Activated T-cell treated with anti-CD3 and anti-CD28 coated beads for 48 hours (primary cell): ENCODE measurements around the gene RGS9.

ENCODE experiments used
- DNase-seq: peaks from one replicate; pipeline ENCODE4 v3.0.0-alpha.2; 2020; ENCODE audit warnings: low read depth

Gene RGS9

GRCh38 chr17:65219124-65219523, 82.0 kb downstream of the RGS9 start:
- DNase-seq = no peak

GRCh38 chr17:65219707-65220106, 82.5 kb downstream of the RGS9 start:
- no peak for DNase-seq

- no peak for DNase-seq
Measured at GRCh38 chr17:65220732-65221131, 83.6 kb downstream of the RGS9 start.

- DNase-seq = no peak
Measured at GRCh38 chr17:65222214-65222738, 85.1 kb downstream of the RGS9 start.

DNA sequence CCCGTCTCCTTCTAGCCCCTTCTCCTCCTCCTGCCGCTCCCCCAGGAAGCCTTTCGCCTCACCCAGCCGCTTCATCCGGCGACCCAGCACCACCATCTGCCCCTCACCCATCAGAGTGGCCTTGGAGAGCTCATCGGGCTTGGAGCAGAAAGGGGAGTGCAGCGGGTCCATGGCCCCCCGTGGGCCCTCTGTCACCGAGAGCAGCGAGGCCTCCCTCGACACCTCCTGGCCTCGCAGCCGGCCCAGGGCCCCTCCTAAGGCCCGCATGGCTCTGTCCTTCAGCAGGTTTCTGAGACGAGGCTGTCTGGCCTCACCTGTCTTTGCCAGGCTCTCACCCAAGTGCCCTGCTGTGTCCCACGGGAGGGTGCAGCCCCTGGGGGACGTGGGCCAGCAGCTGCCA, 87.9 kb downstream of the RGS9 start:
- DNase-seq = no peak

GRCh38 chr17:65226227-65226626, 89.1 kb downstream of the RGS9 start:
- no peak for DNase-seq

GRCh38 chr17:65227637-65228036, 90.5 kb downstream of the RGS9 start:
- DNase-seq = no peak

DNA sequence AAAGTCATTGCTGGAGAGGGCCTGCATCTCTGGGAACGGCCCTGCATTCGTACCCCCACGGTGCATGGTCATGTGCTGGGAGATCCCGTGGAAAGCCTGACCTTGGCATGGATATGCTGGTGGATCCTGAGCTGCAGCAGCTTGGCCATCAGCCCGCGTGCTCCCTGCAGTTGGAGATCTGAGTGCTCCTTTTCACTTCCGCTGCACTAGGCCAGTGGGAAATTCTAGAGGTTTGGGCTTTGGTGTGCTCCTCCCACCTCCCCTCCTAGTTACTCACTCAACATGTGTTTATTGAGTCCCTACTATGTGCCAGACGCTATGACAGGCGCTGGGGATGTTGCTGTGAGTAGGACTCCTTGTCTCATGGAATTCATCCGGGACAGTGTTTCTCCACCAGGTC, 91.1 kb downstream of the RGS9 start:
- DNase-seq = no peak

- peak; percentile 43 for DNase-seq
Measured at GRCh38 chr17:65228734-65229620, 91.8 kb downstream of the RGS9 start.

DNA sequence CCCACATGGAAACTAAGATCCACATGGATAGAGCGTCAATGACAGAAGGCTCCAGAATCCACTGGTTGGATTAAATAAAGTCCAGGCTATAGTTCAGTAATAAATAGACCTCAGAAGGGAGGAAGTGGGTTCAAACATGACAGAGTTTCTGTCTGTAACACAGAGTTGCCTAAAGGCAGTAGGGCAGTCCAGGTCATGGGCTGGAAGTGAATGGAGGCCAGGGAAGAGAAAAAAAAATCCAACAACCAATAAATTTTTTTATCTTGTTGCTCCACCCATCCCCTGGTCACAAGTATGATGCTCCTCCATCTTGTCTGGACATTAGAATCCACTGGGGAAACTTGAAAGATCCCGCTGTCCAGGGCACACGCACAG, 92.4 kb downstream of the RGS9 start:
- no peak for DNase-seq

DNA sequence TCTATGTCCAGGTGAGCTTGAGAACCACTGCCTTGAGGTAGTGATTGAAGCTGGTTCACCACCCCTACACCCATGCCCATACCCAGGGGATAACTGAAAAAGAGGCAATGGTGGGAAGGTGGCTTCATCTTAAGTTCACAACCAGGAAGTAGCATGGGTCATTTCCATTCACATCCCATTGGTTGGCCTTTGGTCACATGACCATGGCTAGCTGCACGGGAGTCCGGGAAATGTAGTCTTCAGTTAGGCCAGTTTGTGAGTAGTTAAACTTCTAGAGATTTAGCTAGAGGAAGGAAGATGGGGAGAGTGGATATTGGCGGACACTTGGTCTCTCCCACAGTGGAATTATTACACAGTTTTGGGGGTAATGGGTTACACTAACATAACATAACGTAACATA, 92.9 kb downstream of the RGS9 start:
- no peak for DNase-seq

DNA sequence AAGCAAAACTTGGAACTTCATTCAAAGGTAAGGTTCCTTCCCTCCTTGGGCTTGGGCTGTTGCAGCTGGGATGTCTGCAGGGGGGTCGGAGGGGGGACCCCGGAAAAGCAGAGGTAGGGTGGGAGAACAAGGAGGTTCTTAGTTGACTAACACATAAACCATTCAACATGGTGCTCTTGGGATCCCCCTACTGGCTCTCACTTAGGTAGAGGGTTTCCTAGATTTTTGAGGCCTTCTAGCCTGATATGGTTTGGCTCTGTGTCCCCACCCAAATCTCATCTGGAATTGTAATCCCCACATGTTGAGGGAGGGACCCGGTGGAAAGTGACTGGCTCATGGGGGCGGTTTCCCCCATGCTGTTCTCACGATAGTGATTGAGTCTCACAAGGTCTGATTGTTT, 93.9 kb downstream of the RGS9 start:
- DNase-seq = no peak

GRCh38 chr17:65231662-65232335, 94.6 kb downstream of the RGS9 start:
- peak; percentile 45 for DNase-seq

DNA sequence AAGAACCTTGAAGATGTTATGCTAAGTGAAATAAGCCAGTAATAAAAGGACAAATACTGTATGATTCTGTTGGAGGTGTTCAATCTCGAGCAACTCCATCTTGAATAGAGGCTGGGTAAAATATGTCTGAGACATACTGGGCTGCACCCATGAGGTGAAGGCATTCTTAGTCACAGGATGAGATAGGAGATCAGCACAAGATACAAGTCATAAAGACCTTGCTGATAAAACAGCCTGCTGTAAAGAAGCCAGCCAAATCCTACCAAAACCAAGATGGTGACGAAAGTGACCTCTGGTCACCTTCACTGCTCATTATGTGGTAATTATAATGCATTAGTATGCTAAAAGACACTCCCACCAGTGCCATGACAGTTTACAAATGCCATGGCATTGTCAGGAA, 98.1 kb downstream of the RGS9 start:
- DNase-seq = no peak

GRCh38 chr17:65236321-65236720, 99.2 kb downstream of the RGS9 start:
- no peak for DNase-seq

GRCh38 chr17:65243838-65244625, 106.9 kb downstream of the RGS9 start:
- no peak for DNase-seq

- DNase-seq = no peak
Measured at GRCh38 chr17:65246252-65246651, 109.1 kb downstream of the RGS9 start.

GRCh38 chr17:65249774-65250173, 112.6 kb downstream of the RGS9 start:
- no peak for DNase-seq

DNA sequence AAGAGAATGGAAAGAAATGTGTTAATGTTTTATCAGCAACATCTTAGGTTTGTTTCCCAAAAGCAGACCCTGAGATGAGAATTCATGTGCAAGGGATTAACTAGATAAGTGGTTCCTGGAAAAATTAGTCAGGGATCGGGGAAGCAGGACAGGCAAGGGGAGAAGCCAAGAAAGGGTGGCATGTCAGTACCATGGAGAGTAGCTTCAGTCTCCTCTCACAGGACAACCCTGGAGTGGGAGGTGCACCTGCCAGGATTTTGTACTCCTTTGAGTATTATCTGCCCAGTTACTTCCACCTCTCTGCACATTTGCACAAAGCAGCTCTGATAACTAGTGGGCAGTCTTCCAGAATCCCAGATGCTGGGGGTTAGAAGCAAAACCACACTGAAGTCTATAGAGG, 117.0 kb downstream of the RGS9 start:
- no peak for DNase-seq

- DNase-seq = no peak
Measured at GRCh38 chr17:65259281-65259680, 122.1 kb downstream of the RGS9 start.

- DNase-seq = no peak
Measured at GRCh38 chr17:65259696-65260485, 122.7 kb downstream of the RGS9 start.

DNA sequence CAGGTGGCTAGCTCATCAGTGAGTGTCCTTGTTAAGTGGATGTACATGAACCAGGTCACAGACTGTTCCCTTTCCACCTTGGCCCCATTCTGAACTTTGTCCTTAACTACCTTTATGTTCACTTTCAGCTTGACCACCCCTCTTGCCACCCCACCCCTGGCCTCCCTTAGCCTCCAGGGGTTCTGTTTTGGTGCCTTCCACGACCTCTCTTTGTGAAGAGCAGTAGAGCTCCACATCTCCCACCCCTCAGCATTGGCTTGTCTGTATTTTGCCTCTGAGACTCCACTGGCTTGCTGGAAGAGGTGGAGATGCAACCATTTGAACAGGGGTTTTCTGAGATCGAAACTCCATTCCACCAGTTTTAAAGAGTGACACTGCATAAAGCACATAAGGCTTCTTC, 123.5 kb downstream of the RGS9 start:
- DNase-seq = no peak
